ENCODE measurements around the gene FUZ.

DNA sequence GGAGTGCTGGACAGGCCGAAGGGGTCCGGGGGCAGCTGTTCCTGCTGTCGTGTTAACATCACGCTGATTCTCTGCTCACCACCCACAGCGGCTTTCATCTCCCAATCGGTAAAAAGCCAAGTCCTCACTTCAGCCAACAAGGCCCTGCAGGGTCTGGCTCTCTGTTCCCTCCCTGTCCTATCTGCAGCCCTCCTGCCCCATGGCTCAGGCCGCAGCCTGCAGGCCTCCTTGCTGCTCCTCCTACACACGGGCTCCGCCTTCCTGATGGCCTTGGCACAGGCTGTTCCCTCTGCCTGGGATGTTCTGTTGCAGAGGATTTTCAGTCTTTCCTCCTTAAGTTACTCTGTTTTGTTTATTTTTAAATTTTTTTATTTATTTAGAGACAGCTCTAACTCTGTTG, 22.2 kb downstream of the FUZ start:
- TF ChIP-seq EZH2 (IDR thresholded peaks at IDR 0.05; ENCODE audit: borderline replicate concordance) = no peak
- TF ChIP-seq, protein P1, sequence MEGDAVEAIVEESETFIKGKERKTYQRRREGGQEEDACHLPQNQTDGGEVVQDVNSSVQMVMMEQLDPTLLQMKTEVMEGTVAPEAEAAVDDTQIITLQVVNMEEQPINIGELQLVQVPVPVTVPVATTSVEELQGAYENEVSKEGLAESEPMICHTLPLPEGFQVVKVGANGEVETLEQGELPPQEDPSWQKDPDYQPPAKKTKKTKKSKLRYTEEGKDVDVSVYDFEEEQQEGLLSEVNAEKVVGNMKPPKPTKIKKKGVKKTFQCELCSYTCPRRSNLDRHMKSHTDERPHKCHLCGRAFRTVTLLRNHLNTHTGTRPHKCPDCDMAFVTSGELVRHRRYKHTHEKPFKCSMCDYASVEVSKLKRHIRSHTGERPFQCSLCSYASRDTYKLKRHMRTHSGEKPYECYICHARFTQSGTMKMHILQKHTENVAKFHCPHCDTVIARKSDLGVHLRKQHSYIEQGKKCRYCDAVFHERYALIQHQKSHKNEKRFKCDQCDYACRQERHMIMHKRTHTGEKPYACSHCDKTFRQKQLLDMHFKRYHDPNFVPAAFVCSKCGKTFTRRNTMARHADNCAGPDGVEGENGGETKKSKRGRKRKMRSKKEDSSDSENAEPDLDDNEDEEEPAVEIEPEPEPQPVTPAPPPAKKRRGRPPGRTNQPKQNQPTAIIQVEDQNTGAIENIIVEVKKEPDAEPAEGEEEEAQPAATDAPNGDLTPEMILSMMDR (IDR thresholded peaks at IDR 0.05; ENCODE audit: poor library complexity) = no peak
- no peak for TF ChIP-seq EZH2phosphoT487 (IDR thresholded peaks at IDR 0.05; ENCODE audit: low read depth, severe bottlenecking, unreplicated experiment)
